Right lobe of liver (tissue), 4 donors: ENCODE results near the gene RANBP1.

Experiments used
- CTCF ChIP-seq, 4 donors: fragments of 200-600 bp in 3 of 4; fragments of 450-650 bp in 1 of 4; IDR thresholded peaks; one replicate each; pipeline versions ENCODE4 v1.5.1 to v1.8.0; 2016 to 2022; ENCODE audit warnings: antibody characterized with exemption in 4 of 4, mild to moderate bottlenecking in 2 of 4
- POLR2A ChIP-seq: fragments of 450-650 bp; IDR thresholded peaks from one replicate; pipeline ENCODE4 v1.6.1; 2017; ENCODE audit warnings: antibody characterized with exemption, mild to moderate bottlenecking
- donor health status: DM: no; HTN: no; CAD: no.
- donor health status: DM: no; HTN: no; CAD: no.
- donor health status: DM: no; HTN: yes; CAD: no.

- TF ChIP-seq CTCF (IDR thresholded peaks at IDR 0.05) (no peak), POLR2A (no peak)
Observed at GRCh38 chr22:20086101-20086599, 29.8 kb upstream of the RANBP1 start.
